Endothelial cell of umbilical vein (primary cell): Measurements from ENCODE around the gene ELK3. TPM values are rescaled to one million over a fixed set of nuclear protein-coding genes. Genes with fewer than 3 reads are reported as not detected.

Source experiments
- BruUV-seq: library from RNA; stranded (reverse); fragments of 400-500 nt; replicated peaks from 2 replicates; lab custom pipeline; 2021; lab: Mats Ljungman, UMichigan
- CTCF ChIA-PET: fragments of 300-600, 350-600 bp; sonication (Branson Sonifier 250); formaldehyde crosslinking; loops from one replicate; lab custom pipeline; 2021; ENCODE audit warnings: antibody characterized with exemption, inconsistent platforms; lab: Charles Lee
- POLR2A ChIA-PET: fragments of 300-600, 350-600 bp; sonication (Branson Sonifier 250); formaldehyde crosslinking; loops from one replicate; lab custom pipeline; 2021; ENCODE audit warnings: antibody characterized with exemption, inconsistent platforms; lab: Charles Lee
- DNase-seq: peaks from one replicate; pipeline ENCODE4 v3.0.0-alpha.2; 2011; ENCODE audit warnings: low read depth, low spot score
- FAIRE-seq: peaks from 2 replicates; lab custom pipeline; 2011; peaks lifted over from hg19 to GRCh38; lab: Jason Lieb, UNC
- H2AFZ ChIP-seq: 2 replicates; pipeline ENCODE4 v1.6.0; 2012; ENCODE audit warnings: low read depth, low read length, control low read depth, inconsistent platforms
- H3K27ac ChIP-seq: 2 replicates; pipeline ENCODE4 v1.5.1; 2011; ENCODE audit warnings: low read depth, mild to moderate bottlenecking, control low read depth, low read length, moderate library complexity; ENCODE audit not compliant: insufficient read depth
- H3K27me3 ChIP-seq, 2 experiments: 2 replicates each; pipeline versions ENCODE4 v1.6.0 to v1.6.1; 2011; ENCODE audit warnings: low read length in 2 of 2, mixed read lengths in 1 of 2; ENCODE audit not compliant: control insufficient read depth in 2 of 2, insufficient read depth in 2 of 2
- H3K36me3 ChIP-seq, 2 experiments: 2 replicates in 1 of 2; 3 replicates in 1 of 2; pipeline ENCODE4 v1.5.1; 2011; ENCODE audit warnings: low read length in 2 of 2, mild to moderate bottlenecking in 1 of 2, moderate library complexity in 1 of 2; ENCODE audit not compliant: control insufficient read depth in 2 of 2, insufficient read depth in 2 of 2; ENCODE audit errors: extremely low read depth in 1 of 2
- H3K4me1 ChIP-seq: 3 replicates; pipeline ENCODE4 v1.5.1; 2011; ENCODE audit warnings: mild to moderate bottlenecking, low read length; ENCODE audit not compliant: control insufficient read depth, insufficient read depth; ENCODE audit errors: extremely low read depth
- H3K4me2 ChIP-seq: 2 replicates; pipeline ENCODE4 v1.6.1; 2011; ENCODE audit warnings: low read length, control low read depth, mixed read lengths; ENCODE audit not compliant: insufficient read depth
- H3K4me3 ChIP-seq, 3 experiments: fragments of 200-600 bp in 1 of 3; sonication (generic), shearing (Covaris generic) in 1 of 3; replicated peaks in 1 of 3; 2 replicates each; pipeline ENCODE4 v1.5.1; 2011 to 2016; ENCODE audit warnings: control low read depth in 3 of 3, low read length in 3 of 3, mild to moderate bottlenecking in 2 of 3, inconsistent platforms in 1 of 3, low read depth in 1 of 3, moderate library complexity in 1 of 3; ENCODE audit not compliant: insufficient read depth in 1 of 3
- H3K79me2 ChIP-seq: 2 replicates; pipeline ENCODE4 v1.6.0; 2012; ENCODE audit warnings: low read length, inconsistent platforms; ENCODE audit not compliant: control insufficient read depth, insufficient read depth
- H3K9ac ChIP-seq: replicated peaks from 2 replicates; pipeline ENCODE3; 2011; ENCODE audit warnings: low read length, control low read depth; ENCODE audit not compliant: insufficient read depth; ENCODE audit errors: extremely low read depth
- H3K9me1 ChIP-seq: replicated peaks from 3 replicates; pipeline ENCODE4 v1.6.0; 2011; ENCODE audit warnings: mild to moderate bottlenecking, low read length; ENCODE audit not compliant: control insufficient read depth, insufficient read depth; ENCODE audit errors: extremely low read depth
- H3K9me3 ChIP-seq: replicated peaks from 2 replicates; pipeline ENCODE4 v1.5.1; 2012; ENCODE audit warnings: low read length, inconsistent platforms; ENCODE audit not compliant: control insufficient read depth, insufficient read depth
- H4K20me1 ChIP-seq: replicated peaks from 2 replicates; pipeline ENCODE3; 2011; ENCODE audit warnings: mild to moderate bottlenecking, low read length; ENCODE audit not compliant: control insufficient read depth, insufficient read depth; ENCODE audit errors: extremely low read depth
- CTCF ChIP-seq, 2 donors: IDR thresholded peaks; 1 replicate in 1 of 2; 2 replicates in 1 of 2; pipeline ENCODE4 v1.5.1; 2011; ENCODE audit warnings: low read length in 2 of 2, mild to moderate bottlenecking in 2 of 2, moderate library complexity in 2 of 2, control low read depth in 1 of 2, inconsistent platforms in 1 of 2, low read depth in 1 of 2; ENCODE audit not compliant: insufficient read depth in 1 of 2; ENCODE audit errors: extremely low read depth in 1 of 2
- EZH2 ChIP-seq: IDR thresholded peaks from 2 replicates; pipeline ENCODE4 v1.6.1; 2012; ENCODE audit warnings: borderline replicate concordance, low read depth, mild to moderate bottlenecking, moderate library complexity, low read length, inconsistent platforms; ENCODE audit not compliant: severe bottlenecking
- FOS ChIP-seq: IDR thresholded peaks from 2 replicates; pipeline ENCODE4 v1.6.1; 2011; ENCODE audit warnings: mild to moderate bottlenecking, low read length, moderate library complexity, borderline replicate concordance; ENCODE audit not compliant: insufficient read depth
- GATA2 ChIP-seq: IDR thresholded peaks from 2 replicates; pipeline ENCODE4 v1.7.0; 2011; ENCODE audit warnings: low read depth, mild to moderate bottlenecking, moderate library complexity, mixed read lengths, low read length; ENCODE audit not compliant: insufficient read length, insufficient read depth
- JUN ChIP-seq: IDR thresholded peaks from 2 replicates; pipeline ENCODE4 v1.6.1; 2011; ENCODE audit warnings: borderline replicate concordance, low read depth; ENCODE audit not compliant: insufficient read length, insufficient read depth
- MAX ChIP-seq: IDR thresholded peaks from 2 replicates; pipeline ENCODE4 v1.6.1; 2011; ENCODE audit not compliant: insufficient read depth, insufficient read length
- MYC ChIP-seq: IDR thresholded peaks from one replicate; pipeline ENCODE4 v1.6.1; 2011; ENCODE audit warnings: mild to moderate bottlenecking, low read depth, low read length
- POLR2A ChIP-seq: IDR thresholded peaks from 2 replicates; pipeline ENCODE4 v1.6.1; 2012; ENCODE audit warnings: low read depth, mild to moderate bottlenecking, control low read depth, low read length
- POLR2AphosphoS5 ChIP-seq: IDR thresholded peaks from 2 replicates; pipeline ENCODE4 v1.6.1; 2012; ENCODE audit warnings: low read depth, mild to moderate bottlenecking, control low read depth, low read length, moderate library complexity; ENCODE audit not compliant: insufficient read depth
- dilution Hi-C: fragments of 300-500 bp; cut with MboI; formaldehyde crosslinking; loops from one replicate; pipeline ENCODE4 v1.15.0; 2019; ENCODE audit warnings: low sequenced_read_pairs; ENCODE audit not compliant: extremely low pct_ligation_motif_present
- intact Hi-C: fragments of 100-400 bp; cut with micrococcal nuclease; formaldehyde crosslinking; loops from one replicate; pipeline ENCODE4 v1.10.0; 2022
- polyA plus RNA-seq, 4 experiments: library from polyadenylated mRNA; depleted of rRNA in 3 of 4; stranded (reverse) in 3 of 4; unstranded in 1 of 4; fragments of >200 nt; gene quantifications; 2 replicates each; pipeline versions ENCODE4 v1.2.1 to v1.2.3, GENCODE V29; 2011 to 2012; ENCODE audit warnings: missing spikeins in 1 of 4
- total RNA-seq: library from RNA; stranded (reverse); gene quantifications from 2 replicates; pipeline ENCODE4 v1.2.3, GENCODE V29; 2021

ELK3 gene
- total and polyA plus RNA-seq, 2 donors (not counting 3 experiments of a cell fraction or from before 2014, with no cell fraction given), result 64.8 to 132 TPM

DNA sequence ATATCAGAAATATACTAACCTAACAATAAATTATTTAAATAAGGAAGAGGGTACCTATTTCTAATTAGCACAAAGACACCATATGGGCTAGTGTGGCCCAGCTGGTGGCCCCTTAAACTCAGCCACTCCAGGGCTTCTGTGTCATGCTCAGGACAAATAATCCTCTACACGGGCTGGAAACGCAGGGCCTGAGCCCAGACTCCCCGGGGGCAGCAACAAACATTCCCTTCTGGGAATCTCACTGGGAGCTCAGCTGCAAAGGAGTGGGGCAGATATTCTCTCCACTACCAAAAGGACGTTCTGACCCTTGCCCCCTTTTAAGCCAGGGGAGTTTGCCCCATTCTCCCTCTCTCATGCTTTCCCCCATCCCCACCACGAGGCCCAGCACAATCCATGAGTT lies 43.7 kb upstream of the ELK3 start:
- no peak for FAIRE-seq
- no peaks in the 10 kb centered on the region for H3K9me1 ChIP-seq
- H2AFZ ChIP-seq, result no peak overlapping the region
- dilution Hi-C loops, result no loop called here
- POLR2A ChIA-PET, result no interaction called here
- BruUV-seq, result no TSS peak
- H3K9me3 ChIP-seq, result no peaks in the 10 kb centered on the region
- intact Hi-C loops, result no loop called here
- no peaks in the 10 kb centered on the region for H3K27me3 ChIP-seq
- no peaks in the 10 kb centered on the region for H3K4me1 ChIP-seq
- H3K4me2 ChIP-seq, result no peak overlapping the region
- H3K9ac ChIP-seq, result no peak overlapping the region
- TF ChIP-seq GATA2 (no peak), JUN (no peak), EZH2 (no peak), CTCF (IDR thresholded peaks at IDR 0.05; ENCODE audit: extremely low read depth in 1 of 2, insufficient read depth in 1 of 2, low read depth in 1 of 2, low read length in 2 of 2) (no peak), MYC (no peak), POLR2A (no peak), POLR2AphosphoS5 (no peak), FOS (no peak), MAX (no peak)
- no peak overlapping the region for H3K4me3 ChIP-seq
- CTCF ChIA-PET, result interaction anchor here (0.6 to 0.8 kb wide), 2 partner anchors 9 to 15 kb away, joined by 3 to 5 read pairs; no protein-coding TSS in a partner anchor
- H3K79me2 ChIP-seq, result no peaks in the 10 kb centered on the region
- DNase-seq, result no peak
- no peaks in the 10 kb centered on the region for H4K20me1 ChIP-seq
- H3K36me3 ChIP-seq, result no peaks in the 10 kb centered on the region
- H3K27ac ChIP-seq, result no peak overlapping the region
